Measurements from ENCODE around the gene LIPK.

DNA sequence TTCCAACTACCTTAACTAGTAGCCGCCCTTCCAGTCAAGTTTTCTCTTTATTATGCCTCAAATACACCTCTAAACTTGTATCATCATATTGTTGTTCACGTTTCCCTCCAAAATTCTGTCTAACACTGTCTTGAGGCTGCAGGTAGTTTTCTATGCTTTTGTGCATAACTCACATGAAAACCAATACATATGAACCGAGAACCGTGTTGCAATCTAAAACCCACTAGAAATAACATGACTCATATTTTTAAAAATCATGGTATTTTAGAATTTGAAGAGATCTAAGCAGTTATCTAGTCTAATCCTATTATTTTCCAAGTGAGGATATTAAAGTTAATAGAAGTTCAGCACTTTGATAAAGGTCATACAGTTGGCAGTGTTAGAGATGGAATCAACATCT lies 23.6 kb upstream of the LIPK start:
- TF ChIP-seq GATA2 (IDR thresholded peaks at IDR 0.05; ENCODE audit: low read depth, low read length): no peak
- TF ChIP-seq GATA3 (IDR thresholded peaks at IDR 0.05; ENCODE audit: low read depth, low read length): no peak

All from SH-SY5Y (cell line).